Panc1 (cell line): ENCODE measurements around the gene BTBD18. TPM values are rescaled to one million over a fixed set of nuclear protein-coding genes. Genes with fewer than 3 reads are reported as not detected.

Experiments
- ATAC-seq: fragments of 200-7000 bp; cut with Tn5 transposase; 2 replicates; pipeline ENCODE4 v1.9.1; 2020; ENCODE audit warnings: mild to moderate bottlenecking, moderate library complexity
- BruUV-seq: library from RNA; stranded (reverse); fragments of 400-500 nt; replicated peaks from 2 replicates; lab custom pipeline; 2021; lab: Mats Ljungman, UMichigan
- CTCF ChIA-PET: fragments of 300-600 bp; sonication (Branson Sonifier 250); formaldehyde crosslinking; loops from one replicate; lab custom pipeline; 2022; ENCODE audit warnings: antibody characterized with exemption; lab: Charles Lee
- POLR2A ChIA-PET: fragments of 300-600 bp; sonication (Branson Sonifier 250); formaldehyde crosslinking; loops from one replicate; lab custom pipeline; 2022; ENCODE audit warnings: antibody characterized with exemption; lab: Charles Lee
- DNase-seq: peaks from one replicate; pipeline ENCODE4 v3.0.0-alpha.2; 2010; ENCODE audit warnings: low read depth, low spot score
- H3K27ac ChIP-seq: 2 replicates; pipeline ENCODE4 v1.5.1; 2011; ENCODE audit warnings: mild to moderate bottlenecking, low read length, inconsistent platforms
- H3K27me3 ChIP-seq: fragments of 200-500 bp; sonication (Bioruptor generic); 2 replicates; pipeline ENCODE4 v1.6.0; 2014; ENCODE audit warnings: low read length, inconsistent platforms; ENCODE audit not compliant: control insufficient read depth, insufficient read depth
- H3K36me3 ChIP-seq: fragments of 200-500 bp; sonication (Bioruptor generic); 2 replicates; pipeline ENCODE4 v1.5.1; 2014; ENCODE audit warnings: inconsistent platforms, mild to moderate bottlenecking, low read length, moderate library complexity; ENCODE audit not compliant: control insufficient read depth, insufficient read depth
- H3K4me1 ChIP-seq: 2 replicates; pipeline ENCODE4 v1.5.1; 2011; ENCODE audit warnings: inconsistent platforms, mild to moderate bottlenecking, low read length, moderate library complexity; ENCODE audit not compliant: control insufficient read depth, insufficient read depth
- H3K4me3 ChIP-seq, 2 experiments: 2 replicates each; pipeline ENCODE4 v1.5.1; 2011 to 2012; ENCODE audit warnings: low read depth in 2 of 2, low read length in 2 of 2, mild to moderate bottlenecking in 2 of 2, inconsistent platforms in 1 of 2, moderate library complexity in 1 of 2
- H3K9me3 ChIP-seq: fragments of 200-500 bp; sonication (Bioruptor generic); 2 replicates; pipeline ENCODE4 v1.5.1; 2014; ENCODE audit warnings: low read depth, mild to moderate bottlenecking, inconsistent platforms, low read length, moderate library complexity; ENCODE audit not compliant: control insufficient read depth, insufficient read depth
- POLR2AphosphoS5 ChIP-seq: IDR thresholded peaks from 2 replicates; pipeline ENCODE4 v1.6.1; 2012; ENCODE audit warnings: mild to moderate bottlenecking, low read depth, low read length, moderate library complexity
- SIN3A ChIP-seq: IDR thresholded peaks from 2 replicates; pipeline ENCODE4 v1.6.1; 2012; ENCODE audit warnings: low read depth, mild to moderate bottlenecking, low read length, moderate library complexity, borderline replicate concordance; ENCODE audit not compliant: insufficient read depth
- TCF7L2 ChIP-seq: IDR thresholded peaks from 2 replicates; pipeline ENCODE4 v1.6.1; 2011; ENCODE audit warnings: mild to moderate bottlenecking, low read depth, low read length, inconsistent platforms
- in situ Hi-C: cut with HindIII; loops from 2 replicates; pipeline ENCODE4 v1.10.0; 2016; ENCODE audit warnings: low sequenced_read_pairs, low pct_unique_long_range_greater_than_20kb
- intact Hi-C: fragments of 100-400 bp; cut with micrococcal nuclease; formaldehyde crosslinking; loops from one replicate; pipeline ENCODE4 v1.10.0; 2022; ENCODE audit not compliant: unreplicated experiment
- total RNA-seq: library from RNA; stranded (reverse); gene quantifications from one replicate; pipeline ENCODE4 v1.2.1, GENCODE V29; 2021; ENCODE audit not compliant: unreplicated experiment
- TF ChIP-seq, protein P1 (sequence below): fragments of 450-650 bp; IDR thresholded peaks from 2 replicates; pipeline ENCODE4 v1.5.1; 2017; ENCODE audit warnings: mild to moderate bottlenecking
- TF ChIP-seq, protein P2 (sequence below), 2 experiments: IDR thresholded peaks; 2 replicates each; pipeline ENCODE4 v1.6.1; 2011 to 2012; ENCODE audit warnings: low read depth in 2 of 2, control low read depth in 1 of 2, low read length in 1 of 2, mild to moderate bottlenecking in 1 of 2, moderate library complexity in 1 of 2; ENCODE audit not compliant: insufficient read depth in 1 of 2

The BTBD18 gene
- total RNA-seq, 1 experiment from 2014 or later = not detected

DNA sequence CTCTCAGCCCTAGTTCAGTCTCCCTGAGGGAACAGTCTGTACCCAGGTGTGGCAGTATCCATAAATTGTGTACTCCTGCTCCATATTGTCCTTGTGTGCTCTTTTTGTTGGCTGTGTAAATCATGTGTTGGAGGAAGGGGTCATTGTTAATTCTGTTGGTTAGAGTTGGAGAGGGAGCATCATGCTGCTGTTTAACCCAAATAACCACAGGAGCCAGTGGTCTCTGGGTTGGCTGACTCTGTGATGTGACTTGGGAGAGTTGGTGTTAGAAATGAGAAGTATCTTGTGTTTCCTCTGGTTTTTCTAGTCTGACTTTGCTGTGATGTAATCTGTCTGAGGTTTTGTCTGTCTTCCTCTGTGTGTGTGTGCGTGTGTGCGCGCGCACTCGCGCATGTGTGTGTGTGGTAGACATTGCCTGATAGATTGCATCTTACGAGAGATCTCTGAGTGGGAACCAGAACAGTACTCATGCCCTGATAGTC, 40.5 kb upstream of the BTBD18 start:
- no TSS peak for BruUV-seq
- H3K36me3 ChIP-seq = peaks cover 4% of the 10 kb centered on the region
- no peaks in the 10 kb centered on the region for H3K9me3 ChIP-seq
- H3K4me1 ChIP-seq = peaks cover 44% of the 10 kb centered on the region
- H3K27ac ChIP-seq = peak overlapping the region; percentile 32; the same call in 1 of the 2 replicates
- POLR2A ChIA-PET = no interaction called here
- no peaks in the 10 kb centered on the region for H3K27me3 ChIP-seq
- TF ChIP-seq SIN3A (no peak), POLR2AphosphoS5 (no peak), TCF7L2 (no peak)
- TF ChIP-seq, protein P1, sequence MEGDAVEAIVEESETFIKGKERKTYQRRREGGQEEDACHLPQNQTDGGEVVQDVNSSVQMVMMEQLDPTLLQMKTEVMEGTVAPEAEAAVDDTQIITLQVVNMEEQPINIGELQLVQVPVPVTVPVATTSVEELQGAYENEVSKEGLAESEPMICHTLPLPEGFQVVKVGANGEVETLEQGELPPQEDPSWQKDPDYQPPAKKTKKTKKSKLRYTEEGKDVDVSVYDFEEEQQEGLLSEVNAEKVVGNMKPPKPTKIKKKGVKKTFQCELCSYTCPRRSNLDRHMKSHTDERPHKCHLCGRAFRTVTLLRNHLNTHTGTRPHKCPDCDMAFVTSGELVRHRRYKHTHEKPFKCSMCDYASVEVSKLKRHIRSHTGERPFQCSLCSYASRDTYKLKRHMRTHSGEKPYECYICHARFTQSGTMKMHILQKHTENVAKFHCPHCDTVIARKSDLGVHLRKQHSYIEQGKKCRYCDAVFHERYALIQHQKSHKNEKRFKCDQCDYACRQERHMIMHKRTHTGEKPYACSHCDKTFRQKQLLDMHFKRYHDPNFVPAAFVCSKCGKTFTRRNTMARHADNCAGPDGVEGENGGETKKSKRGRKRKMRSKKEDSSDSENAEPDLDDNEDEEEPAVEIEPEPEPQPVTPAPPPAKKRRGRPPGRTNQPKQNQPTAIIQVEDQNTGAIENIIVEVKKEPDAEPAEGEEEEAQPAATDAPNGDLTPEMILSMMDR = no peak
- TF ChIP-seq, protein P2, sequence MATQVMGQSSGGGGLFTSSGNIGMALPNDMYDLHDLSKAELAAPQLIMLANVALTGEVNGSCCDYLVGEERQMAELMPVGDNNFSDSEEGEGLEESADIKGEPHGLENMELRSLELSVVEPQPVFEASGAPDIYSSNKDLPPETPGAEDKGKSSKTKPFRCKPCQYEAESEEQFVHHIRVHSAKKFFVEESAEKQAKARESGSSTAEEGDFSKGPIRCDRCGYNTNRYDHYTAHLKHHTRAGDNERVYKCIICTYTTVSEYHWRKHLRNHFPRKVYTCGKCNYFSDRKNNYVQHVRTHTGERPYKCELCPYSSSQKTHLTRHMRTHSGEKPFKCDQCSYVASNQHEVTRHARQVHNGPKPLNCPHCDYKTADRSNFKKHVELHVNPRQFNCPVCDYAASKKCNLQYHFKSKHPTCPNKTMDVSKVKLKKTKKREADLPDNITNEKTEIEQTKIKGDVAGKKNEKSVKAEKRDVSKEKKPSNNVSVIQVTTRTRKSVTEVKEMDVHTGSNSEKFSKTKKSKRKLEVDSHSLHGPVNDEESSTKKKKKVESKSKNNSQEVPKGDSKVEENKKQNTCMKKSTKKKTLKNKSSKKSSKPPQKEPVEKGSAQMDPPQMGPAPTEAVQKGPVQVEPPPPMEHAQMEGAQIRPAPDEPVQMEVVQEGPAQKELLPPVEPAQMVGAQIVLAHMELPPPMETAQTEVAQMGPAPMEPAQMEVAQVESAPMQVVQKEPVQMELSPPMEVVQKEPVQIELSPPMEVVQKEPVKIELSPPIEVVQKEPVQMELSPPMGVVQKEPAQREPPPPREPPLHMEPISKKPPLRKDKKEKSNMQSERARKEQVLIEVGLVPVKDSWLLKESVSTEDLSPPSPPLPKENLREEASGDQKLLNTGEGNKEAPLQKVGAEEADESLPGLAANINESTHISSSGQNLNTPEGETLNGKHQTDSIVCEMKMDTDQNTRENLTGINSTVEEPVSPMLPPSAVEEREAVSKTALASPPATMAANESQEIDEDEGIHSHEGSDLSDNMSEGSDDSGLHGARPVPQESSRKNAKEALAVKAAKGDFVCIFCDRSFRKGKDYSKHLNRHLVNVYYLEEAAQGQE (IDR thresholded peaks at IDR 0.05; ENCODE audit: insufficient read depth in 1 of 2, low read depth in 2 of 2, low read length in 1 of 2) = no peak
- no peak overlapping the region for H3K4me3 ChIP-seq
- CTCF ChIA-PET = no interaction called here
- DNase-seq (no peak), ATAC-seq (no peak)
- intact Hi-C loops = no loop called here
- in situ Hi-C loops = no loop called here

DNA sequence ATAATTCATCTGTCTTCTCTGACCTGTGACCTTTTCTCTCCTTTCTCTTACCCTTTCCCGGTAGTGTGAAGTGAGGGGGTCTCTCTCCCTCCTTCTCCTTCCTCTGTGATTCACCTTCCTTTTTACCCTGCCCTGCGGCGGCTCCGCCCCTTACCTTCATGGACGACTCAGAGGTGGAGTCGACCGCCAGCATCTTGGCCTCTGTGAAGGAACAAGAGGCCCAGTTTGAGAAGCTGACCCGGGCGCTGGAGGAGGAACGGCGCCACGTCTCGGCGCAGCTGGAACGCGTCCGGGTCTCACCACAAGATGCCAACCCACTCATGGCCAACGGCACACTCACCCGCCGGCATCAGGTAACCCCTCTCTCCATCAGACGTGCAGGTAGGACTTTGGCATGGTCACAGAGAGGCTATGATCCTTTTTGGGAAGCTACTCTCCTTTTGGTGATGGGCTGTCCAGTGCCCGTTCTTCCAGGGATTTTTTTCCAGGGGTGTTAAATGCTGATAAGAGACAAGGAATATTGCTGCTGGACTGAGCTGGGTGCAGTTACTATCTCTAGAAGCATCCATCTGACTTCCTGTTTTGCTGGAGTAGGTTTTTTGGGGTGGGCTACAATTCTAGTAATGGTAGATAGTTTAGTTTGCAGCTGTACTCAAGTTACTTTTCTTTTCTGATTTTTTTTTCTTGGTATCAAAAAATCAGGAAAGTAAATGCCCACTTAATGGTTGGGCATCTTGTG, 39.9 kb upstream of the BTBD18 start:
- BruUV-seq = no TSS peak
- peak overlapping the region; percentile 36 for H3K27ac ChIP-seq

More for the DNA sequence above, 39.9 kb upstream of the BTBD18 start:
- in situ Hi-C loops (no loop called here), intact Hi-C loops (no loop called here)
- ChIA-PET CTCF (interaction anchor here (0.7 kb wide), 1 partner anchor 9 kb away, joined by 3 read pairs; no protein-coding TSS in a partner anchor), POLR2A (interaction anchor here (0.6 kb wide), 1 partner anchor 83 kb away, joined by 7 read pairs; no protein-coding TSS in a partner anchor)
- peaks cover 50% of the 10 kb centered on the region for H3K4me1 ChIP-seq
- no peak overlapping the region for H3K4me3 ChIP-seq
- peaks cover 4% of the 10 kb centered on the region for H3K36me3 ChIP-seq
- TF ChIP-seq, protein P2 (IDR thresholded peaks at IDR 0.05; ENCODE audit: insufficient read depth in 1 of 2, low read depth in 2 of 2, low read length in 1 of 2) = no peak
- H3K9me3 ChIP-seq = no peaks in the 10 kb centered on the region
- H3K27me3 ChIP-seq = no peaks in the 10 kb centered on the region
- no peak for DNase-seq
- no peak for ATAC-seq
